GM18870 (cell line): Measurements from ENCODE around the gene GALNT6.
"Not testable (repeated sequence)": the region's sequence is repeated elsewhere in the genome, so short reads cannot be mapped to it uniquely, and the experiment has no call there.

ENCODE experiments used
- ATAC-seq: cut with Tn5 transposase; IDR thresholded peaks from one replicate; pipeline ENCODE4 v1.9.1; 2021; ENCODE audit warnings: moderate library complexity; ENCODE audit not compliant: unreplicated experiment

Gene GALNT6

GRCh38 chr12:51359851-51360250 lies 31.4 kb downstream of the GALNT6 start:
- ATAC-seq: no peak

- no peak for ATAC-seq
Observed at GRCh38 chr12:51358496-51358895, 32.7 kb downstream of the GALNT6 start.

GRCh38 chr12:51357374-51358047 lies 33.7 kb downstream of the GALNT6 start:
- no peak for ATAC-seq

GRCh38 chr12:51351913-51352532 lies 39.2 kb downstream of the GALNT6 start:
- ATAC-seq: no peak

- no peak for ATAC-seq
Observed at GRCh38 chr12:51349026-51349425, 42.2 kb downstream of the GALNT6 start.

GRCh38 chr12:51348116-51348515 lies 43.1 kb downstream of the GALNT6 start:
- ATAC-seq: no peak

GRCh38 chr12:51346581-51346980 lies 44.6 kb downstream of the GALNT6 start, which contains the start of gene CELA1:
Gene CELA1 (minus strand): TSS chr12:51346679. CDS start chr12:51346638, 41 bp downstream.
- ATAC-seq: no peak

- no peak for ATAC-seq
Observed at GRCh38 chr12:51345681-51346080, 45.5 kb downstream of the GALNT6 start.

- ATAC-seq: no peak
Observed at GRCh38 chr12:51343201-51343600, 48.0 kb downstream of the GALNT6 start.

GRCh38 chr12:51342416-51342815 lies 48.8 kb downstream of the GALNT6 start:
- ATAC-seq: no peak

- no peak for ATAC-seq
Observed at GRCh38 chr12:51341251-51342007, 49.8 kb downstream of the GALNT6 start.

GRCh38 chr12:51339750-51340149 lies 51.5 kb downstream of the GALNT6 start:
- no peak for ATAC-seq

- ATAC-seq: not testable (repeated sequence)
Observed at GRCh38 chr12:51337336-51337735, 53.9 kb downstream of the GALNT6 start.

GRCh38 chr12:51335931-51336330 lies 55.3 kb downstream of the GALNT6 start:
- no peak for ATAC-seq

- ATAC-seq: no peak
Observed at GRCh38 chr12:51334764-51335163, 56.4 kb downstream of the GALNT6 start.

GRCh38 chr12:51333536-51333935 lies 57.7 kb downstream of the GALNT6 start:
- no peak for ATAC-seq

GRCh38 chr12:51330186-51330585 lies 61.0 kb downstream of the GALNT6 start:
- ATAC-seq: no peak

- ATAC-seq: no peak
Observed at GRCh38 chr12:51329742-51330141, 61.5 kb downstream of the GALNT6 start.

- ATAC-seq: no peak
Observed at GRCh38 chr12:51328587-51328986, 62.6 kb downstream of the GALNT6 start.

- peak; percentile 34 for ATAC-seq
Observed at GRCh38 chr12:51326698-51327439, 64.3 kb downstream of the GALNT6 start.

- no peak for ATAC-seq
Observed at GRCh38 chr12:51324953-51325352, 66.3 kb downstream of the GALNT6 start.
